PFSK-1 (cell line): Measurements from ENCODE around the gene CDON.

Experiments used
- FOXP2 ChIP-seq: optimal IDR thresholded peaks from 2 replicates; pipeline ENCODE3; 2011; ENCODE audit warnings: borderline replicate concordance, control low read depth, inconsistent platforms; ENCODE audit not compliant: insufficient read depth; ENCODE audit errors: extremely low read length, extremely low read depth
- POLR2AphosphoS5 ChIP-seq: IDR thresholded peaks from 2 replicates; pipeline ENCODE4 v1.6.1; 2012; ENCODE audit warnings: low read depth, mild to moderate bottlenecking, control low read depth, low read length, moderate library complexity
- SIN3A ChIP-seq: IDR thresholded peaks from 2 replicates; pipeline ENCODE4 v1.6.1; 2012; ENCODE audit warnings: mild to moderate bottlenecking, low read length, moderate library complexity, borderline replicate concordance; ENCODE audit not compliant: insufficient read depth
- TAF1 ChIP-seq: IDR thresholded peaks from 2 replicates; pipeline ENCODE4 v1.6.1; 2012; ENCODE audit warnings: low read length, control low read depth, borderline replicate concordance; ENCODE audit not compliant: insufficient read depth
- TF ChIP-seq, protein P1 (sequence below), 2 experiments: IDR thresholded peaks; 2 replicates each; pipeline versions ENCODE4 v1.6.1 to v1.8.0; 2011 to 2012; ENCODE audit warnings: low read depth in 2 of 2, low read length in 2 of 2, control low read depth in 1 of 2, inconsistent platforms in 1 of 2, mild to moderate bottlenecking in 1 of 2, moderate library complexity in 1 of 2; ENCODE audit not compliant: insufficient read depth in 1 of 2

Gene CDON

GRCh38 chr11:125945797-125946520 is 116.7 kb downstream of the CDON start, which contains the start of gene VSIG10L2:
Gene VSIG10L2 (plus strand): TSS chr11:125946044. CDS start chr11:125946056, 12 bp downstream.
- TF ChIP-seq SIN3A (no peak), FOXP2 (no peak), POLR2AphosphoS5 (no peak), TAF1 (no peak)
- TF ChIP-seq, protein P1, sequence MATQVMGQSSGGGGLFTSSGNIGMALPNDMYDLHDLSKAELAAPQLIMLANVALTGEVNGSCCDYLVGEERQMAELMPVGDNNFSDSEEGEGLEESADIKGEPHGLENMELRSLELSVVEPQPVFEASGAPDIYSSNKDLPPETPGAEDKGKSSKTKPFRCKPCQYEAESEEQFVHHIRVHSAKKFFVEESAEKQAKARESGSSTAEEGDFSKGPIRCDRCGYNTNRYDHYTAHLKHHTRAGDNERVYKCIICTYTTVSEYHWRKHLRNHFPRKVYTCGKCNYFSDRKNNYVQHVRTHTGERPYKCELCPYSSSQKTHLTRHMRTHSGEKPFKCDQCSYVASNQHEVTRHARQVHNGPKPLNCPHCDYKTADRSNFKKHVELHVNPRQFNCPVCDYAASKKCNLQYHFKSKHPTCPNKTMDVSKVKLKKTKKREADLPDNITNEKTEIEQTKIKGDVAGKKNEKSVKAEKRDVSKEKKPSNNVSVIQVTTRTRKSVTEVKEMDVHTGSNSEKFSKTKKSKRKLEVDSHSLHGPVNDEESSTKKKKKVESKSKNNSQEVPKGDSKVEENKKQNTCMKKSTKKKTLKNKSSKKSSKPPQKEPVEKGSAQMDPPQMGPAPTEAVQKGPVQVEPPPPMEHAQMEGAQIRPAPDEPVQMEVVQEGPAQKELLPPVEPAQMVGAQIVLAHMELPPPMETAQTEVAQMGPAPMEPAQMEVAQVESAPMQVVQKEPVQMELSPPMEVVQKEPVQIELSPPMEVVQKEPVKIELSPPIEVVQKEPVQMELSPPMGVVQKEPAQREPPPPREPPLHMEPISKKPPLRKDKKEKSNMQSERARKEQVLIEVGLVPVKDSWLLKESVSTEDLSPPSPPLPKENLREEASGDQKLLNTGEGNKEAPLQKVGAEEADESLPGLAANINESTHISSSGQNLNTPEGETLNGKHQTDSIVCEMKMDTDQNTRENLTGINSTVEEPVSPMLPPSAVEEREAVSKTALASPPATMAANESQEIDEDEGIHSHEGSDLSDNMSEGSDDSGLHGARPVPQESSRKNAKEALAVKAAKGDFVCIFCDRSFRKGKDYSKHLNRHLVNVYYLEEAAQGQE (IDR thresholded peaks at IDR 0.05; ENCODE audit: insufficient read depth in 1 of 2, low read depth in 2 of 2, low read length in 2 of 2): no peak

DNA sequence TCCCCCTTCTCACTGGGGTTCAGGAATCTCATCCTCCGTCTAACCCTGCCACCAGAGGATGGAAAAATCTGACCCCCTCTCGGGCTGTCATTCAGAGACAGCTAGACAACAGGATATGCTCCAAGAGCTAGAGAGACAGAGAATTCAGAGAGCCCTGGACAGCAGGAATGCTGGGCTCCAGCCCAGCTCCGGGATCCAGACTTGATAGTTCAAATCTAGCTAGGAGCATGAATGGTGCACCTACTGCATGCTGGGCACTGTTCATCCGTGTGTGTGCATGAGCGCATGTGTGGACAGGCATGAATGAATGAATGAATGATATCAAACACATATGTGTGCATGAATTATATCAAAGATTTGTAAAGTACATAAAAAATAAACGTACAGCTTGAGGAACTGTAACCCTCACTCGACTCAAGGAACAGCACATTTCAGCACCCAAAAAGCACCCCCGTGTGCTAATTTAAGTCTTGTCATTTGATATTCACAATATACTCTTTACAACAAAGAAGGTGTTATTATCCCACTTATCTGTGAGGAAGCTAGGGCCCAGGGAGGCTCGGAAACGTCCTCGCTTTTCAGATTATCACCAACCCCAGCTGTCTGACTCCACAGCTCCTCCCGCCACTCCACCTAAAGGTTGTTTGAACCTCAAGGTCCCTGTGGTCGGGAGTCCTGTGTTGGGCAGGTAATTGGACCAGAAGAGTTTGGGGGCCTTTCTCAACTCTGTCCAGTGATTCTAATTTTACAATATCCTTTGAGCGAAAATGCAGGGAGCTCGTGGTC is 117.5 kb downstream of the CDON start:
- TF ChIP-seq FOXP2 (no peak), SIN3A (no peak), TAF1 (no peak), POLR2AphosphoS5 (no peak)
- TF ChIP-seq, protein P1 (IDR thresholded peaks at IDR 0.05; ENCODE audit: insufficient read depth in 1 of 2, low read depth in 2 of 2, low read length in 2 of 2): no peak

DNA sequence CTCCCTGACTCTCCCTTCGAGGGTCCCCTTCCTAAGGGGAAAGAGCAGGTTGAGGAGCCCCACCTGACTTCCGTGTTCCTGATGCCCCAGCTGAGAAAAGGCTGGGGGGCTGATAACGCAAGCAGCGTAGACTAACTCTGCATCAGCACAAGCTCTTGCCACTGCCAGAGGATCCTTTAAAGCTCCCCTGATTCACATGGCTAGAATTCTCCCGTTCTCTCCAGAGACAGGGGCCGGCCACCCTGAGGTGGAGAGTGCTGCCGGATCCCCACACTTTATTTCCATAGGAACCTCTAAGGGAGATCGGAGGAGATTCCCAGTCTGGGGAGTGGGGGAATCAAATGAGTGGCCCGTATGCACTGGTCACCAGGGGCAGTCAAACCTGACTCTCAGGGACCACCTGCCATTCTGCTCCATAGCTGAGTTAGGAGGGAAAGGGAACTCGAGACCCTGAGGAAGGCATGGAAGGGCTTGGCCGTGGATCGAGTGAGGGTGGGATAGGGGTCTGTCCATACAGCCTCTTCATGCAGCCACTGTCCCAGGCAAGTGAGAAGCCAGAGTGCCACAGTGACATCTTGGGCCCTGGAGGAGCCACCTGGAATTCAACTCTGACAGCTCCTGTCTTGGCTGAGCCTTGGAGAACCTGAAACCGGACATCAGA is 118.2 kb downstream of the CDON start:
- TF ChIP-seq POLR2AphosphoS5: no peak
- TF ChIP-seq TAF1: no peak
- TF ChIP-seq FOXP2: no peak
- TF ChIP-seq SIN3A: no peak

DNA sequence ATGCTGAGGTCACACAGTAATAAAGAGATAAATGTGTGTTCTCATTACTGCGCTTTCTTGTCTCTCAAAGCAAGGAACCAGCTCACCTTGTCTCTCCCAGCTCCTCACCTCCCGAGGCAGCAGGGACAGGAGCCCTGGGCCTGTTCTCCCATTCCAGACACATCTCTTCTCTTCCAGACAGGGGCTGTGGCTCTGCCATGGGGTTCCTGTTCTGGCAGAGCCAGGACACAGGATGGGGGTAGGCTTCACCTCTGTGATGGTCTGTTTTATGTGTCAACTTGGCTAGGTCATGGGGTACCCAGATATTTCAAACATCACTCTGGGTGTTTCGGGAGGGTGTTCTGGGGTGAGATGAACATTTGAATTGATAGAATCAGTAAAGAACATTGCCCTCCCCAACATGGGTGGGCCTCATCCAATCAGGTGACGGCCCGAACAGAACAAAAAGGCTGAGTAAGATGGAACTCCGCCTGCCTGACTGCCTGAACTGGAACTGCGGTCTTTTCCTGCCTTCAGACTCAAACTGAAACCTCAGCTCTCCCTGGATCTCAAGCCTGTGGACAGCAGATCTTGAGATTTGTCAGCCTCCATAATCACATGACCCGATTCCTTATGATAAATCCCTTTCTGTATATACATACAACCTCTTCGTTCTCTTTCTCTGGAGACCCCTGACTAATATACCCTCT is 118.9 kb downstream of the CDON start:
- TF ChIP-seq, protein P1 (IDR thresholded peaks at IDR 0.05; ENCODE audit: insufficient read depth in 1 of 2, low read depth in 2 of 2, low read length in 2 of 2): no peak
- TF ChIP-seq SIN3A (no peak), POLR2AphosphoS5 (no peak), FOXP2 (no peak), TAF1 (no peak)

DNA sequence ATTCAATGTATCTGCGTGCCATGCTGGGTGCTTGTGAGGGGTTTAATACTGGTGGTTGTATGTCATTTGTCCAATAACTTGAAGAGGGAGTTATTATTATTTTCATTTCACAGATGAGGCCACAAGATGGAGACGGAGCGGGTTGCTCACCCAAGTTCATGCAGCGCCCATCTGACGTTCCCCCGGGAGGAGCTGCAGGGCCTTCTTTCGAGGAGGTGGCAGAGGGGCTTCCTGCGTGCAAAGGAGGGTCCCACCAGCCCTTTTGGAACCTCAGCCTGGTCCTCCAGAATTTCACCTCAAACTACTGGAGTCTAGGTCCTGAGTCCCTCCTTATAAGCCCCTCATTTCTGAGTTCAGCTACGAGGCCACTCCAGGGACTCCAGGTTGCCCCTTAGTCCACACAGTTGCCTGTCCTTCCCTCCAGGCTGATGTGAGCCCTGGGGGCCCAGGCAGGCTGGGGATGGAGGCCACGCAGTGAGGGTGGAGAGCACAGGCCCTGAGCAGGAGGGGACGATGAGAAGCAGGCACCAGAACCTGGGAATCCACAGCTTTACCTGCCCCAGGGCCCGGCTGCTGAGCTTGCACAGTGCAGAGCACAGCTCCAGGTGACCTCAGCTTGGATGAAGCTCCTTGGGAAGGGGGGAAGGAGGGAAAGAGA is 119.8 kb downstream of the CDON start:
- TF ChIP-seq POLR2AphosphoS5: no peak
- no peak for TF ChIP-seq TAF1
- TF ChIP-seq FOXP2: no peak
- TF ChIP-seq SIN3A: no peak
- TF ChIP-seq, protein P1 (IDR thresholded peaks at IDR 0.05; ENCODE audit: insufficient read depth in 1 of 2, low read depth in 2 of 2, low read length in 2 of 2): no peak
